ENCODE data around the gene LEPROT.

Gene LEPROT

DNA sequence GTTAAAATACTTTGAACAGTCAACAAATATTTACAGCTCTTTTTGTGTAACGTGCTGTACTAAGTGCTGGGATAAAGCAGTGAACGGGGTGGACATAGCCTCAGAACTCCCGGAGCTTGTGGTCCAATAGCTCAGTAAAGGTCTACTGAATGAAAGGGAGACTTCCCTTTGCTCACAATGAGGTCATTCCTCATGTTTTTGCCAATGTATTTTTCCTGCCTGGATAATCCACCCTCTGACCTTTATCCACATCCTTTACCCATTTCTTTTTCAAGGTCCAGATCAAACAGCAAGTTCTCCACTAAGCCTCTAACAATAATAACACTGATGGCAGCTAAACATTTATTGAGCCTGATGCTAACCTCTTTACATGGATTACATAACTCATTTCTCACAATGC lies 55.9 kb downstream of the LEPROT start:
- TF ChIP-seq, protein P1, sequence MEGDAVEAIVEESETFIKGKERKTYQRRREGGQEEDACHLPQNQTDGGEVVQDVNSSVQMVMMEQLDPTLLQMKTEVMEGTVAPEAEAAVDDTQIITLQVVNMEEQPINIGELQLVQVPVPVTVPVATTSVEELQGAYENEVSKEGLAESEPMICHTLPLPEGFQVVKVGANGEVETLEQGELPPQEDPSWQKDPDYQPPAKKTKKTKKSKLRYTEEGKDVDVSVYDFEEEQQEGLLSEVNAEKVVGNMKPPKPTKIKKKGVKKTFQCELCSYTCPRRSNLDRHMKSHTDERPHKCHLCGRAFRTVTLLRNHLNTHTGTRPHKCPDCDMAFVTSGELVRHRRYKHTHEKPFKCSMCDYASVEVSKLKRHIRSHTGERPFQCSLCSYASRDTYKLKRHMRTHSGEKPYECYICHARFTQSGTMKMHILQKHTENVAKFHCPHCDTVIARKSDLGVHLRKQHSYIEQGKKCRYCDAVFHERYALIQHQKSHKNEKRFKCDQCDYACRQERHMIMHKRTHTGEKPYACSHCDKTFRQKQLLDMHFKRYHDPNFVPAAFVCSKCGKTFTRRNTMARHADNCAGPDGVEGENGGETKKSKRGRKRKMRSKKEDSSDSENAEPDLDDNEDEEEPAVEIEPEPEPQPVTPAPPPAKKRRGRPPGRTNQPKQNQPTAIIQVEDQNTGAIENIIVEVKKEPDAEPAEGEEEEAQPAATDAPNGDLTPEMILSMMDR (IDR thresholded peaks at IDR 0.05; ENCODE audit: borderline replicate concordance, insufficient read depth, low read depth, low read length), result no peak

DNA sequence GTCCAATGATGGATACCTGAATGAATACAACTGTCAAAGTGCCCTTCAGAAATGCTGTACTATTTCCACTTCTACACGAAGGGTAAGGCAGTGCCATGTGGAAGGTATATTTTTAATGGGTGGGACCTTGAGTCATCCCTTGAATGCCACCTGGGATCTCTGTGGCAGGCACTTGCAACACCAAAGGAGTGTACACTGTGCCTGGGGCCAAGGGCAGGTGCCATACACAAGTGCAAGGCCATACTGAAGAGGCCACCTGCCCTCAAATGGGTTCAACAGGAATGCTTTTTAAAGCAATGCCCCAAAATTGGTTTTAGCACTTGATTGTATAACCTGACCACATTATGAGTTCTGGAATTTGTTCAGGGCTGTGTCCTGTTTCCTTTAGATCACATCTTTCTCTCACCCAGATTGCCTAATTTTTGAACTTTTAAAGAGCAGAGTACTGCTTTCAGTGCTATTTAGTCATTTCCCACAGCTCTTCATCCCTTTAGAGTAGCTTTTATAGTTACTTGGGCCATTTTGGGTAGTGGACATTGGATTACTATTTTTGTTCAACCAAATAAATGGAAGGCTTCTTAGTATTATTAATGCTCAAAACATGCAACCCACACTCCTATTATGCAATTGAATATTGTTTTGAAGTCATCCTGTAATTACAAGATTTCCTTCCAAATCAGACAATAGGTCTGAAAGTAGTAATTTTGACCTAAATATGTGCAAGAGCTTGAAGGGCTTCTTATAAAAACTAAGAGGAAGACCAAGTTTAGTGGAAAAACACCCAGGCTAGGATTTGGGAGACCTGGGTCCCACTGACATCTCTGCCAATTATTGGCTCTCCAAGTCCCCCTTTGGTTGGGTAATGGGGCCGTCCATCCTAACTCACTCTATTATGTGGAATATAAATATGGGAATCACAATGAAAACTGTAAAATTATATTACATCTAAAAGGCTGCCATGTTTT lies 57.2 kb downstream of the LEPROT start:
- TF ChIP-seq, protein P1 (IDR thresholded peaks at IDR 0.05; ENCODE audit: borderline replicate concordance, insufficient read depth, low read depth, low read length), result no peak
- H3K4me3 ChIP-seq (ENCODE audit: low read depth, low read length), result no peak overlapping the region

More for the DNA sequence above, 55.9 kb downstream of the LEPROT start:
- no peak overlapping the region for H3K4me3 ChIP-seq (ENCODE audit: low read depth, low read length)

DNA sequence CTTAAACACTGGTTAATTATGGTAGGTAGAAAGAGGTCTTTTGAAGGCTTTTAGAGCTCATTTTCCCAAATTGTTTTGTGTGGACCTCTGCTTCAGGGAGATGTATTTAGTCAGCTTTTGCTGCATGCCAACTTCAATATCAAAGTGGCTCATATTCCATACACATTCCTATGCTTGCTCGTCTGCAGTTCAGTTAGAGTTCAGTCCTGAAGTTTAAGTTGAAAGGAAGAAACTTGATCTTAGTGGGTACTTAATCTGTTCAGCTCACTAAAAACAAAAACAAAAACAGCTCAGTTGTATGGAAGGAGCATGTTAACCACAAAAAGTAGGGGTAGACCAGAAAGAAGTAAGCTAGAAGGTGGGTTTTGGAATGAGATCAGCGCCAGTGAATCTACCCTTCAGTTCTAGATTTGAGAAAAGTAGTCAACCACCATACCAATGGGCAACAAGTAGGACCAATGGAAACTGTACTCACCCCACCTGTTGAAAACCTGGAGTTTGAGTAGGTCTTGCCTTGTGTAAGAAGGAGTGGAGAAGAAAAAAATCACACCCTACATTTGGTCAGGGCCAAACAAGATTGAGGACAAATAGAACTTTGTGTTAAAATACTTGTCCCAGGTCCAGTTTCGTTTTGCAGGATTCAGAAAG lies 58.0 kb downstream of the LEPROT start:
- H3K4me3 ChIP-seq (ENCODE audit: low read depth, low read length), result no peak overlapping the region
- TF ChIP-seq, protein P1 (IDR thresholded peaks at IDR 0.05; ENCODE audit: borderline replicate concordance, insufficient read depth, low read depth, low read length), result no peak

DNA sequence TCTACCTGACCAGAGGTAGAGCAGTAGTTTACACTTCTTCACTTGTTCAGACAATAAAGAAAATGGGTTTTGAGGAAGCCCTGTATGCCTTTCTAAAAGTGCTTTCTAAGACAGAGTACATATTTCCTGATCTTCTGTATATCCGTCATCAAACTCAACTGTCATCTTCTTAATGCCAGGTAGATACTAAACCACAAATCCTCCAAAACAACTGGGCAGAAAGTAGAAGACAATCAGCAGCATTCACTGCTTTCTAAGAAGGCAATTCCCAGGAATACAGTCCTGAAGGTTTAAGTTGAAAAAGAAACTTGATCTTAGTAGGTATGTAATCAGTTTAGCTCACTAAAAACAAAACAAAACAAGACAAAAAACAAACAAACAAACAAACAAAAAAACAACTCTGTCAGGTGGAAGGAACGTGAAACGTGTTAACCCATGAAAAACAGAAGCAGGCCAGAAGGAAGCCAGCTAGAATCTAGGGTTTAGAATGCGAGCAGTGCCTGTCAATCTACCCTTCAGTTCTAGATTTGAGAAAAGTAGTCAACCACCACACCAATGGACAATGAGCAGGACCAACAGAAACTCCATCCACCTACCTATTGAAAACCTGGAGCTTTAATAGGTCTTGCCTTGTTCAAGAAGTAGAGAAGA lies 59.2 kb downstream of the LEPROT start:
- H3K4me3 ChIP-seq (ENCODE audit: low read depth, low read length), result no peak overlapping the region
- TF ChIP-seq, protein P1 (IDR thresholded peaks at IDR 0.05; ENCODE audit: borderline replicate concordance, insufficient read depth, low read depth, low read length), result no peak

DNA sequence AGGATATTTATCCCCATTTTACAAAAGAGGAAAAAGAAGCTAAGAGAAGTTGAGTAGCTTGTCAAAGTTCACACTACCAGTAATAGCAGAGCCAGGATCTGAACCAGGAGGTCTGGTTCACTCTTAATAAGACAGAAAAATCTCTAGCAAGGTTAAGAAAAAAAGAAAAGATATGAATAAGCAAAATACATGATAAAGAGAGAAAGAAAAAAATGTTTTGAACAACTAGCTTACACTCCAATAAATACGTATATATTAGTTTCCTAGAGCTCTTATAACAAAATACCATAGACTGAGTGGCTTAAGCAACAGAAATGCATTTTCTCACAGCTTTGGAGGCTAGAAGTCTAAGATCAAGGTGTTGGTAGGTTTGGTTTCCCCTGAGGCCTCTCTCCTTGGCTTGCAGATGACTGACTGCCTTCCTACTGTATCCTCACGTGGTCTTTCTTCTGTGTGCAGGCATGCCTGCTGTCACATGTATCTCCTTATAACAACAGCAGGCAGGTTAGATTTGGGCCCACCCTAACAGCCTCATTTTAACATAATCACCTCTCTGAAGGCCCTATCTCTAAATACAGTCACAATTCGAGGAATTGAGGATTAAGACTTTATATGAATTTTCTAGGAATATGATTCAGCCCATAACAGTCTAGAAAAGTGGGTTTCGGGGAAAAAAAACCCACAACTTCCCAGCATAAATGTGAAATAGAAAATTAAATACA lies 60.4 kb downstream of the LEPROT start:
- no peak overlapping the region for H3K4me3 ChIP-seq (ENCODE audit: low read depth, low read length)
- TF ChIP-seq, protein P1 (IDR thresholded peaks at IDR 0.05; ENCODE audit: borderline replicate concordance, insufficient read depth, low read depth, low read length), result no peak

DNA sequence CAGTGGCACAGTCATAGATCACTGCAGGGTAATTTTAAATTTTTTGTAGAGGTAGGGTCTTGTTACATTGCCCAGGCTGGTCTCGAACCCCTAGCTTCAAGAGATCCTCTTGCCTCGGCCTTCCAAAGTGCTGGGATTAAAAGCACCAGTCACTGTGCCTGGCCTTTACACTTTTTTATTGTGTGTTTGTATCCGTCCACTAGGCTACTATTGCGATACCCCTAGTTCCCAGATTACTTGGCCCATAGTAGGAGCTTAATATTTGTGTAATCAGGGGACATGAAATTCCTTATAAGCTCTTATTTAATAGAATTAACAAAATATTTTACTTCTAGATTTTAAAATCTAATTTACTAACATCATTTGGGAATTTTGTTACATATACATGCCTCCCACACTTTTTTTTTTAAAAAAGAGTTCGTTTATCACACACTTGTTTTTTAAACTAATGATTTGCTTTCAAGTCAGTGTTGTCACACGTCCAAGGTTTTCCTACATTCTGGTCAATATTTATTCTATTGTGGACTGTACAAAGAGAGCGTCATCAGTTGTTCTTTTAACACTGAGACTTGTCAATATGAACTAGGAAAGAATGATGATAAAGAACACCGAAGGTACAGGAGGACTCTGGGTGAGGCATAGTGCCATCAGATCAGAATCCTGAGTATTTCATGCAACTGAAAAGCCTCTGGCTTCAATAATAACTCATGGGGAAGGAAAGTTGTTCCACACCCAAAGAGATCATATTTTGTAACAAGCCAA lies 63.7 kb downstream of the LEPROT start:
- TF ChIP-seq, protein P1 (IDR thresholded peaks at IDR 0.05; ENCODE audit: borderline replicate concordance, insufficient read depth, low read depth, low read length), result no peak
- no peak overlapping the region for H3K4me3 ChIP-seq (ENCODE audit: low read depth, low read length)

Data from GM12875 (cell line).